NCI-H2227 (cell line): ENCODE data around the gene DCAF11.

Experiments used
- DNase-seq: peaks from one replicate; lab custom pipeline; 2025; ENCODE audit not compliant: unreplicated experiment; lab: John Stamatoyannopoulos, UW

Gene DCAF11

GRCh38 chr14:24116128-24116814 lies 1.7 kb downstream of the DCAF11 start:
- no peak for DNase-seq

- DNase-seq = no peak
Observed at GRCh38 chr14:24117179-24117578, 2.6 kb downstream of the DCAF11 start.

GRCh38 chr14:24119691-24120090 lies 5.1 kb downstream of the DCAF11 start:
- no peak for DNase-seq

- DNase-seq = no peak
Observed at GRCh38 chr14:24121210-24121609, 6.6 kb downstream of the DCAF11 start.

GRCh38 chr14:24122416-24122815 lies 7.8 kb downstream of the DCAF11 start:
- DNase-seq = no peak

GRCh38 chr14:24122898-24123297 lies 8.3 kb downstream of the DCAF11 start:
- no peak for DNase-seq

GRCh38 chr14:24123424-24124417 lies 9.1 kb downstream of the DCAF11 start:
- no peak for DNase-seq

GRCh38 chr14:24126939-24127338 lies 12.4 kb downstream of the DCAF11 start:
- DNase-seq = no peak

- DNase-seq = no peak
Observed at GRCh38 chr14:24127673-24128072, 13.1 kb downstream of the DCAF11 start.

GRCh38 chr14:24129410-24129998 lies 14.9 kb downstream of the DCAF11 start:
- no peak for DNase-seq

GRCh38 chr14:24130380-24130716 lies 15.8 kb downstream of the DCAF11 start, which contains the start of gene FITM1:
TSS of gene FITM1 (plus strand) at chr14:24130659. CDS start at chr14:24131564, 905 bp downstream.
- no peak for DNase-seq

GRCh38 chr14:24130717-24131548 lies 16.4 kb downstream of the DCAF11 start:
- no peak for DNase-seq

- DNase-seq = no peak
Observed at GRCh38 chr14:24131549-24131966, 17.0 kb downstream of the DCAF11 start.

- DNase-seq = no peak
Observed at GRCh38 chr14:24132061-24132685, 17.6 kb downstream of the DCAF11 start.

- DNase-seq = no peak
Observed at GRCh38 chr14:24132976-24133375, 18.4 kb downstream of the DCAF11 start.

GRCh38 chr14:24133735-24134134 lies 19.2 kb downstream of the DCAF11 start:
- no peak for DNase-seq

- no peak for DNase-seq
Observed at GRCh38 chr14:24135584-24135833, 20.9 kb downstream of the DCAF11 start.

GRCh38 chr14:24135834-24136683 lies 21.5 kb downstream of the DCAF11 start, which contains the start of gene PSME1:
TSS of gene PSME1 (plus strand) at chr14:24136194. CDS start at chr14:24136263, 69 bp downstream.
- peak; percentile 94 for DNase-seq

GRCh38 chr14:24136684-24137528 lies 22.3 kb downstream of the DCAF11 start:
- DNase-seq = no peak
